Uterus (tissue), 4 donors: ENCODE data around the gene PHLDA2. TPM values are rescaled to one million over a fixed set of nuclear protein-coding genes. Genes with fewer than 3 reads are reported as not detected.
"Not testable (repeated sequence)": the region's sequence is repeated elsewhere in the genome, so short reads cannot be mapped to it uniquely, and the experiment has no call there.

Experiments used
- DNase-seq, 2 donors: peaks; one replicate each; pipeline ENCODE4 v3.0.0-alpha.2; 2019 to 2020
- H3K27ac ChIP-seq, 2 donors: fragments of 200-600 bp; sonication (generic); 1 replicate in 1 of 2; 2 replicates in 1 of 2; pipeline ENCODE4 v1.5.1; 2016 to 2018
- H3K27me3 ChIP-seq, 2 donors: fragments of 200-600 bp; sonication (generic); one replicate each; pipeline ENCODE4 v1.5.1; 2018 to 2019; ENCODE audit warnings: control low read depth in 1 of 2
- H3K36me3 ChIP-seq, 2 donors: fragments of 200-600 bp; sonication (generic); one replicate each; pipeline ENCODE4 v1.5.1; 2019; ENCODE audit warnings: control low read depth in 1 of 2
- H3K4me1 ChIP-seq, 2 donors: fragments of 200-600 bp; sonication (generic); one replicate each; pipeline ENCODE4 v1.5.1; 2018 to 2019; ENCODE audit warnings: control low read depth in 1 of 2
- H3K4me3 ChIP-seq, 2 donors: fragments of 200-600 bp; sonication (generic); 1 replicate in 1 of 2; 2 replicates in 1 of 2; pipeline ENCODE4 v1.5.1; 2018 to 2019; ENCODE audit warnings: mild to moderate bottlenecking in 1 of 2
- H3K9me3 ChIP-seq, 2 donors: fragments of 200-600 bp; sonication (generic); one replicate each; pipeline ENCODE4 v1.5.1; 2019; ENCODE audit warnings: control low read depth in 1 of 2
- CTCF ChIP-seq, 4 experiments: fragments of 200-600 bp in 2 of 4; fragments of 450-650 bp in 2 of 4; sonication (generic) in 2 of 4; IDR thresholded peaks; one replicate each; pipeline ENCODE4 v1.5.1; 2016 to 2019; ENCODE audit warnings: antibody characterized with exemption in 4 of 4, mild to moderate bottlenecking in 2 of 4, moderate library complexity in 1 of 4
- POLR2A ChIP-seq, 2 donors: fragments of 450-650 bp; IDR thresholded peaks; one replicate each; pipeline ENCODE4 v1.6.1; 2016; ENCODE audit warnings: antibody characterized with exemption in 2 of 2, mild to moderate bottlenecking in 1 of 2, moderate library complexity in 1 of 2
- intact Hi-C: fragments of 100-400 bp; cut with DNase I; formaldehyde crosslinking; loops from one replicate; pipeline ENCODE4 v1.15.1; 2023; ENCODE audit warnings: low total_unique reads
- total RNA-seq, 4 donors: library from RNA; depleted of rRNA in 3 of 4; stranded (reverse); fragments of >200 nt in 3 of 4; gene quantifications; one replicate each; pipeline versions ENCODE4 v1.1.0 to v1.2.4, GENCODE V29; 2014 to 2023
- donor health status: DM: yes; HTN: yes; CAD: no.

The PHLDA2 gene
- total RNA-seq, 4 donors from 2014 or later = 5.2 TPM; not detected in 3

DNA sequence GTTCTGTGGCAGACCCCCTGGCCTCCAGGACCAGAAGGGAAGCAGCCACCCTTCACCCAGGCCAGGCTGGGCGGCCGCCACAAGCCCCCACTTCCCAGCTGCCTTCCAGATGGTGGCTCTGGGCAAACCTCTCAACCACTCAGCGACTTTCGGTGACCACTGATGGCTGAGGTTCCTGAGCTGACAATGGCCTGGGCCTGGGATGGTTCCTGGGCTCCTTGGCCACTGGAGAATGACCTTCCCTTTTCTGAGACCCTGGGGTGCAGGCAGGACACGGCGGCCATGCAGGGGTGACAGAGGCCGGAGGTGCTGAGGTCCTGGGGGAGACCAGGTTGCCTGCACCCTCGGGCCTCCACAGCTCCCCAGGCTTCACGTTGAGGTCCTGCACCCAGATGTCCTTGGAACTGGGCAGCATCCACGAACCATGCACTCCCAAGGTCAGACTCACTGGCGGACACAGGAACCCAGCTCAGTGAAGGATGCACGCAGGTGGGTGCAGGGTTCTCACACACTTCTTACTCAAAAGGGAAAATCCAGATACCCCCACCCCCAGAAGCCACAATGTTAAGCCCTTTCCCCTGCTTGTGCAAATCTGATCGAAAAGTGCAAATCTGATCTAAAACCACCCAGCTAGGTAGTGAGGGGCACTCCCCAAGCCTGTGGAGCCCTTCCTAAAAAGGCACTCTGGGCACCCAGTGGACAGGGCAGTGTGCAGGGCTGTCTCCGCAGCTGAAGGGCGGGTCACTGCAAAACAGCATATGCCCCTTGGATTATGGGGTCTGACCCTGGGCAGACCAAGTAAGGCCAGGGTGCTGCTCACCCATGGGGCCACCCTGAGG lies 13.9 kb upstream of the PHLDA2 start:
- DNase-seq = peak in 1 of 2 donors; percentile 13
- no peak overlapping the region for H3K27ac ChIP-seq
- intact Hi-C loops = no loop called here
- peaks cover 0 to 5% of the 10 kb centered on the region in 2 donors for H3K4me1 ChIP-seq
- H3K36me3 ChIP-seq = no peaks in the 10 kb centered on the region
- peaks cover 0 to 3% of the 10 kb centered on the region in 2 donors for H3K9me3 ChIP-seq
- H3K4me3 ChIP-seq = no peak overlapping the region
- H3K27me3 ChIP-seq = no peaks in the 10 kb centered on the region
- TF ChIP-seq POLR2A (IDR thresholded peaks at IDR 0.05) = no peak
- TF ChIP-seq CTCF (IDR thresholded peaks at IDR 0.05) = no peak

- H3K27me3 ChIP-seq = no peaks in the 10 kb centered on the region
- H3K4me1 ChIP-seq = peaks cover 0 to 5% of the 10 kb centered on the region in 2 donors
- peak in 1 of 2 donors; percentile 15 for DNase-seq
- H3K27ac ChIP-seq = no peak overlapping the region
- no peaks in the 10 kb centered on the region for H3K36me3 ChIP-seq
- intact Hi-C loops = no loop called here
- no peak overlapping the region for H3K4me3 ChIP-seq
- TF ChIP-seq POLR2A (IDR thresholded peaks at IDR 0.05) (no peak), CTCF (IDR thresholded peaks at IDR 0.05) (no peak)
- peaks cover 0 to 8% of the 10 kb centered on the region in 2 donors for H3K9me3 ChIP-seq
These were observed 13.2 kb upstream of the PHLDA2 start for GRCh38 chr11:2942447-2942846.

DNA sequence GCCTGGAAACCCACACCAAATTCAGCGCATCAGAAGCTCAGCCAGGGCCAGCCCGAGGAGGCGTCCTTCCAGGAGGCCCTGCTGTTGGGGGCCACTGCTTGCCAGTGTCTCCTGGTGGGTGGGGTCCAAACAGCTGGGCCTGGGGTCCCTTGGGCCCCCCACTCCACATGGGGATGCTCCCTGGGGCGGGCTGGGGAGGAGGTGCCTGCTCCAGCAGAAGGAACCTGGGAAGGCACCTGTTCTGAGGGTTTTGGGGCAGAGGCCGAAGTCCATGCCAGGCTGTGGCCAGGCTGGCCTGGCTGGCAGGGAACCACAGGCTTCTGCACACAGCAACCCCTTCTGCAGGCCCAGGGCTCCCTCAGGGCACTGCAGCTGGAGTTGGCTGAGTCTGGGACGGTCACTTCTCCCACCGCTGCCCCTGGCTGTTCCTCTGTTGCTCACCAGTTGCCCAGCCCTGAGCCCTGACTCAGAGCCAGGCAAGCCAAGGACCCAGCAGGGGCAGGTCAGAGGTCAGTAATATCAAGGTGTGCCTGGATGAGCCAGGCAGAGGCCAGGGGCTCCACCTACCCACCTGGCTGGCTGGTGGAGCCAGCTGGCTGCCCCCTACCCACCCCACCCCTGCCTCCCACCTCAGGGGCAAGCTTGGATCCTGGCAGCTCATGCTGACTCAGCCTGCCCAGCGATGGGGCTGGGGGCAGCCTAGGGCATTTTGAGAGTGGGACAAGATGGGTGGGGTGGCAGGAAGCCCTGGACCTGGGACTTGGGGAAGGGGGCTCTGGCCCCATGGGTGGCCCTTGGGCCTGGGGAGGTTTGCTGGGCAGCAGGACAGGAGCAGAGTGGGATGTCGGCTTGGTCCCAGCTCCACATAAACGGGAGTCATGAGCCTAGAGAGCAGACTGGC lies 12.0 kb upstream of the PHLDA2 start:
- Histone ChIP-seq H3K27me3 (no peaks in the 10 kb centered on the region), H3K36me3 (no peaks in the 10 kb centered on the region), H3K9me3 (peaks cover 0 to 8% of the 10 kb centered on the region in 2 donors), H3K4me1 (peaks cover 0 to 5% of the 10 kb centered on the region in 2 donors), H3K4me3 (no peak overlapping the region), H3K27ac (no peak overlapping the region)
- intact Hi-C loops = no loop called here
- no peak for TF ChIP-seq POLR2A (IDR thresholded peaks at IDR 0.05)
- no peak for TF ChIP-seq CTCF (IDR thresholded peaks at IDR 0.05)
- peak in 1 of 2 donors; percentile 15 for DNase-seq

- no peak overlapping the region for H3K27ac ChIP-seq
- H3K27me3 ChIP-seq = no peaks in the 10 kb centered on the region
- DNase-seq = peak in 1 of 2 donors; percentile 25
- no peaks in the 10 kb centered on the region for H3K4me1 ChIP-seq
- H3K4me3 ChIP-seq = no peak overlapping the region
- intact Hi-C loops = no loop called here
- no peak for TF ChIP-seq CTCF (IDR thresholded peaks at IDR 0.05)
- no peak for TF ChIP-seq POLR2A (IDR thresholded peaks at IDR 0.05)
- no peaks in the 10 kb centered on the region for H3K36me3 ChIP-seq
- peaks cover 0 to 8% of the 10 kb centered on the region in 2 donors for H3K9me3 ChIP-seq
These were observed 11.1 kb upstream of the PHLDA2 start for GRCh38 chr11:2940147-2940920.

- intact Hi-C loops, H3K9me3 ChIP-seq: not testable (repeated sequence)
These were observed 9.5 kb upstream of the PHLDA2 start for GRCh38 chr11:2938458-2939418.

DNA sequence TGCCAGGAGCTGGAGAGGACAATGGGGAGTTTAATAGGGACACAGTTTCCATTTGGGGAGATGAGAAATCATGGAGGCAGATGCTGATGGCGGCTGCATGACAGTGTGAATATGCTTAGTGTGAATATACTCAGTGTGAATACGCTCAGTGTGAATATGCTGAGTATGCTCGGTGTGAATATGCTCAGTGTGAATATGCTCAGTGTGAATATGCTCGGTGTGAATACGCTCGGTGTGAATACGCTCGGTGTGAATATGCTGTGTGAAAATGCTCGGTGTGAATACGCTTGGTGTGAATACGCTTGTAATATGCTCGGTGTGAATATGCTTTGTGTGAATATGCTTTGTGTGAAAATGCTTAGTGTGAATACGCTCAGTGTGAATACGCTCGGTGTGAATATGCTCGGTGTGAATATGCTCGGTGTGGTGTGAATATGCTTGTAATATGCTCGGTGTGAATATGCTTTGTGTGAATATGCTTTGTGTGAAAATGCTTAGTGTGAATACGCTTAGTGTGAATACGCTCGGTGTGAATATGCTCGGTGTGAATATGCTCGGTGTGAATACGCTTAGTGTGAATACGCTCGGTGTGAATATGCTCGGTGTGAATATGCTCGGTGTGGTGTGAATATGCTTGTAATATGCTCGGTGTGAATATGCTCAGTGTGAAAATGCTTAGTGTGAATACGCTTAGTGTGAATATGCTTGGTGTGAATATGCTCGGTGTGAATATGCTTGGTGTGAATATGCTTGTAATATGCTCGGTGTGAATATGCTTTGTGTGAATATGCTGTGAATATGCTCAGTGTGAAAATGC lies 8.6 kb upstream of the PHLDA2 start:
- H3K4me3 ChIP-seq, H3K36me3 ChIP-seq, H3K9me3 ChIP-seq, H3K27ac ChIP-seq, intact Hi-C loops, DNase-seq, H3K27me3 ChIP-seq, H3K4me1 ChIP-seq: not testable (repeated sequence)

More at GRCh38 chr11:2938458-2939418, 9.5 kb upstream of the PHLDA2 start:
- DNase-seq = peak in 1 of 2 donors; percentile 19
- not testable (repeated sequence) for H3K36me3 ChIP-seq, H3K4me1 ChIP-seq, H3K4me3 ChIP-seq, H3K27me3 ChIP-seq, H3K27ac ChIP-seq
